OCI-LY3 (cell line): ENCODE data around the gene TRIM71.

Experiments used
- H2AFZ ChIP-seq: fragments of 200-600, 300-600 bp; shearing (Covaris generic); 2 replicates; pipeline ENCODE4 v1.6.0; 2014; ENCODE audit warnings: antibody characterized with exemption, low read depth, low read length
- H3K27ac ChIP-seq: fragments of 200-600, 300-600 bp; sonication (generic); 2 replicates; pipeline ENCODE4 v1.5.1; 2014; ENCODE audit warnings: mild to moderate bottlenecking, low read length, moderate library complexity, mixed read lengths
- H3K27me3 ChIP-seq: fragments of 200-600, 300-600 bp; sonication (generic); 2 replicates; pipeline ENCODE4 v1.6.1; 2014; ENCODE audit warnings: low read depth, low read length, mixed read lengths
- H3K36me3 ChIP-seq: fragments of 200-600, 300-600 bp; sonication (generic); replicated peaks from 2 replicates; pipeline ENCODE3; 2014; ENCODE audit warnings: low read depth, low read length, mixed read lengths
- H3K4me1 ChIP-seq: fragments of 300-600, 200-600 bp; sonication (generic); 2 replicates; pipeline ENCODE4 v1.6.1; 2014; ENCODE audit warnings: low read length, mixed read lengths
- H3K4me2 ChIP-seq: fragments of 200-600, 300-600 bp; sonication (generic); 2 replicates; pipeline ENCODE4 v1.6.1; 2014; ENCODE audit warnings: low read length, mixed read lengths
- H3K4me3 ChIP-seq: fragments of 300-600, 200-600 bp; sonication (generic); 2 replicates; pipeline ENCODE4 v1.5.1; 2014; ENCODE audit warnings: antibody characterized with exemption, mild to moderate bottlenecking, low read length, moderate library complexity
- H3K79me2 ChIP-seq: fragments of 300-600, 200-600 bp; shearing (Covaris generic); 2 replicates; pipeline ENCODE4 v1.6.1; 2014; ENCODE audit warnings: mild to moderate bottlenecking, low read length, mixed read lengths
- H3K9ac ChIP-seq: fragments of 300-600, 200-600 bp; shearing (Covaris generic); 2 replicates; pipeline ENCODE4 v1.6.0; 2014; ENCODE audit warnings: mild to moderate bottlenecking, low read length, moderate library complexity
- H3K9me3 ChIP-seq: fragments of 200-600, 300-600 bp; shearing (Covaris generic); 2 replicates; pipeline ENCODE4 v1.6.1; 2014; ENCODE audit warnings: low read length, mixed read lengths; ENCODE audit not compliant: insufficient read depth
- H4K20me1 ChIP-seq: fragments of 200-600, 300-600 bp; sonication (generic); 2 replicates; pipeline ENCODE4 v1.6.1; 2016; ENCODE audit warnings: low read length, mixed read lengths; ENCODE audit not compliant: insufficient read depth
- EZH2phosphoT487 ChIP-seq: fragments of 200-600 bp; shearing (Covaris generic); IDR thresholded peaks from 2 replicates; pipeline ENCODE4 v1.6.1; 2018; ENCODE audit warnings: antibody characterized with exemption, mixed run types, low read depth
- TF ChIP-seq, protein P1 (sequence below): fragments of 200-600, 300-600 bp; sonication (generic); IDR thresholded peaks from 2 replicates; pipeline ENCODE4 v1.5.1; 2014; ENCODE audit warnings: antibody characterized with exemption, low read length, low read depth

Gene TRIM71

DNA sequence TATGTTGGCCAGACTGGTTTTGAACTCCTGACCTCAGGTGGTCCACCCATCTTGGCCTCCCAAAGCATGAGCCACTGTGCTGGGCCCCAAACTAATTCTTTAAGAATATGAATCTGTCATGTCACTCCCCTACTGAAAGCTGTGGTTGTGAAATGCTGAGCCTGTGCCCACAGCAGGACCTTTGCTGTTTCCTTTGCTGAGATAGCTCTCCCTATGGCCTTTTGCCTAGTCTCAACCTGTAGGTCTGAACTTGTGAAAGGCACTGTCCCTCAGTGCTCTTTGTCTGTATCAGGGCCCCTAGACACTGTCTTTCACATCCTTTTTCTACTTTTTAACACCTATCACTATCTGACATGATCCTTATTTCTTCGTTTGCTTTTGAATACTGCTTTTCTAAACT lies 70.9 kb downstream of the TRIM71 start:
- no peak overlapping the region for H3K4me3 ChIP-seq
- no peaks in the 10 kb centered on the region for H3K36me3 ChIP-seq
- no peaks in the 10 kb centered on the region for H3K79me2 ChIP-seq
- TF ChIP-seq, protein P1, sequence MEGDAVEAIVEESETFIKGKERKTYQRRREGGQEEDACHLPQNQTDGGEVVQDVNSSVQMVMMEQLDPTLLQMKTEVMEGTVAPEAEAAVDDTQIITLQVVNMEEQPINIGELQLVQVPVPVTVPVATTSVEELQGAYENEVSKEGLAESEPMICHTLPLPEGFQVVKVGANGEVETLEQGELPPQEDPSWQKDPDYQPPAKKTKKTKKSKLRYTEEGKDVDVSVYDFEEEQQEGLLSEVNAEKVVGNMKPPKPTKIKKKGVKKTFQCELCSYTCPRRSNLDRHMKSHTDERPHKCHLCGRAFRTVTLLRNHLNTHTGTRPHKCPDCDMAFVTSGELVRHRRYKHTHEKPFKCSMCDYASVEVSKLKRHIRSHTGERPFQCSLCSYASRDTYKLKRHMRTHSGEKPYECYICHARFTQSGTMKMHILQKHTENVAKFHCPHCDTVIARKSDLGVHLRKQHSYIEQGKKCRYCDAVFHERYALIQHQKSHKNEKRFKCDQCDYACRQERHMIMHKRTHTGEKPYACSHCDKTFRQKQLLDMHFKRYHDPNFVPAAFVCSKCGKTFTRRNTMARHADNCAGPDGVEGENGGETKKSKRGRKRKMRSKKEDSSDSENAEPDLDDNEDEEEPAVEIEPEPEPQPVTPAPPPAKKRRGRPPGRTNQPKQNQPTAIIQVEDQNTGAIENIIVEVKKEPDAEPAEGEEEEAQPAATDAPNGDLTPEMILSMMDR = no peak
- no peak for TF ChIP-seq EZH2phosphoT487
- no peak overlapping the region for H3K4me2 ChIP-seq
- no peak overlapping the region for H3K27ac ChIP-seq
- H3K9me3 ChIP-seq = no peaks in the 10 kb centered on the region
- H2AFZ ChIP-seq = no peak overlapping the region
- H3K4me1 ChIP-seq = peaks cover 7% of the 10 kb centered on the region
- H3K27me3 ChIP-seq = peaks cover 13% of the 10 kb centered on the region
- no peak overlapping the region for H3K9ac ChIP-seq
- H4K20me1 ChIP-seq = no peaks in the 10 kb centered on the region

DNA sequence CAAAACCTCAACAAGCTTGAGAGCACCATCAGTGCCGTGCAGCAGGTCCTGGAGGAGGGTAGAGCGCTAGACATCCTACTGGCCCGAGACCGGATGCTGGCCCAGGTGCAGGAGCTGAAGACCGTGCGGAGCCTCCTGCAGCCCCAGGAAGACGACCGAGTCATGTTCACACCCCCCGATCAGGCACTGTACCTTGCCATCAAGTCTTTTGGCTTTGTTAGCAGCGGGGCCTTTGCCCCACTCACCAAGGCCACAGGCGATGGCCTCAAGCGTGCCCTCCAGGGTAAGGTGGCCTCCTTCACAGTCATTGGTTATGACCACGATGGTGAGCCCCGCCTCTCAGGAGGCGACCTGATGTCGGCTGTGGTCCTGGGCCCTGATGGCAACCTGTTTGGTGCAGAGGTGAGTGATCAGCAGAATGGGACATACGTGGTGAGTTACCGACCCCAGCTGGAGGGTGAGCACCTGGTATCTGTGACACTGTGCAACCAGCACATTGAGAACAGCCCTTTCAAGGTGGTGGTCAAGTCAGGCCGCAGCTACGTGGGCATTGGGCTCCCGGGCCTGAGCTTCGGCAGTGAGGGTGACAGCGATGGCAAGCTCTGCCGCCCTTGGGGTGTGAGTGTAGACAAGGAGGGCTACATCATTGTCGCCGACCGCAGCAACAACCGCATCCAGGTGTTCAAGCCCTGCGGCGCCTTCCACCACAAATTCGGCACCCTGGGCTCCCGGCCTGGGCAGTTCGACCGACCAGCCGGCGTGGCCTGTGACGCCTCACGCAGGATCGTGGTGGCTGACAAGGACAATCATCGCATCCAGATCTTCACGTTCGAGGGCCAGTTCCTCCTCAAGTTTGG lies 72.9 kb downstream of the TRIM71 start:
- no peaks in the 10 kb centered on the region for H3K9me3 ChIP-seq
- no peaks in the 10 kb centered on the region for H3K79me2 ChIP-seq
- no peak overlapping the region for H3K9ac ChIP-seq
- no peaks in the 10 kb centered on the region for H4K20me1 ChIP-seq
- no peak overlapping the region for H2AFZ ChIP-seq
- H3K27ac ChIP-seq = no peak overlapping the region
- H3K27me3 ChIP-seq = peaks cover 32% of the 10 kb centered on the region
- no peaks in the 10 kb centered on the region for H3K36me3 ChIP-seq
- H3K4me3 ChIP-seq = no peak overlapping the region
- no peak for TF ChIP-seq EZH2phosphoT487
- TF ChIP-seq, protein P1 = no peak
- peaks cover 7% of the 10 kb centered on the region for H3K4me1 ChIP-seq
- H3K4me2 ChIP-seq = no peak overlapping the region

DNA sequence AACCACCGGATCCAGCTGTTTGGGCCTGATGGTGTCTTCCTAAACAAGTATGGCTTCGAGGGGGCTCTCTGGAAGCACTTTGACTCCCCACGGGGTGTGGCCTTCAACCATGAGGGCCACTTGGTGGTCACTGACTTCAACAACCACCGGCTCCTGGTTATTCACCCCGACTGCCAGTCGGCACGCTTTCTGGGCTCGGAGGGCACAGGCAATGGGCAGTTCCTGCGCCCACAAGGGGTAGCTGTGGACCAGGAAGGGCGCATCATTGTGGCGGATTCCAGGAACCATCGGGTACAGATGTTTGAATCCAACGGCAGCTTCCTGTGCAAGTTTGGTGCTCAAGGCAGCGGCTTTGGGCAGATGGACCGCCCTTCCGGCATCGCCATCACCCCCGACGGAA lies 73.6 kb downstream of the TRIM71 start:
- Histone ChIP-seq H4K20me1 (no peaks in the 10 kb centered on the region), H3K27ac (no peak overlapping the region), H3K4me3 (no peak overlapping the region), H3K79me2 (no peaks in the 10 kb centered on the region), H3K4me2 (no peak overlapping the region), H3K36me3 (no peaks in the 10 kb centered on the region), H3K9me3 (no peaks in the 10 kb centered on the region), H3K27me3 (peaks cover 40% of the 10 kb centered on the region), H3K4me1 (peaks cover 7% of the 10 kb centered on the region), H3K9ac (no peak overlapping the region), H2AFZ (no peak overlapping the region)
- TF ChIP-seq, protein P1 = no peak

DNA sequence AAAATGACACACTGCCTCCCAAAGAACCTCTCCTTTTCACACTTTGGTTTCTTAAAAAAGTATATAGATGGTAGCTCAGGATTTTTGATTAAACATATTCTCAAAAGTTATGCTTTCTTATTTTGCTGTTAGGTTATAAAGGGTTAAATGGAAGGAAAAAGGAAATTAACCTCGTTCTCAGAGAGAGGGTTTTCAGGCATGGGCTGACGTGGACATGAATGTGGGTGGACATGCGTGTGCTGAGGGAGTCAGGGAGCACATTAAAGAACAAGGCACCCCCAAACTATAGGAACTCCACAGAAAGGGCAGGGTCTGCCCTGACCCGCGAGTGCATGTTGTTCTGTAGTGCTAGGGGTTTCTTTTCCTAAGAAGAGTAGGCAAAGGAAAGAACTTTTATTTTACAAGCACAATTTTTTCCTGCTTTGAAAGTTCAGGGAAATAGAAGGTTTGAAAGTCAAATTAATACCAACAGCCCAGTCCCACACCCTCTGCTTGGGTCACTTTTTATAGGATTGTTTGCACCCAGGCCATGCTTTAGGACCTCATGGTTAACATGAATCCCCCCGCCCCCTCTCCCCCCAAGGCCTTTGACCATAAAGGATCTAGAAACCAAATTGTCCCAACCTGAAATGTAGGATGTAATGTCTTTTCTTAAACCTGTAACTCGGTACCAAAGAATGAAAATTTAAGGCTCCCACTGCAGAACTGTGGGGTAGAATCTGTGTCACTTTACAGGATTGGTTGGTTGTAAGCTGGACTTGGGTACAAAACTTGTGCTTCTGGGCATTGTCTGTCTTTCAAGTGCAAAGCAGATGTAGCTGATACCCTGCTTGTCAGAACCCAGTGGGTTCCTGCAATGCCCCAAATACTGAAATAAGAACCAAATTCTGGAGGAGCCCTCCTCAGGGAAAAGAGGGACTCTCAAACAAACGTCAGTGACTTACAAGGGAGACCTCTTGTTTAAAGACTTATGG lies 75.1 kb downstream of the TRIM71 start:
- no peaks in the 10 kb centered on the region for H4K20me1 ChIP-seq

More for the DNA sequence above, 75.1 kb downstream of the TRIM71 start:
- peaks cover 7% of the 10 kb centered on the region for H3K4me1 ChIP-seq
- no peaks in the 10 kb centered on the region for H3K9me3 ChIP-seq
- no peak overlapping the region for H3K9ac ChIP-seq
- H2AFZ ChIP-seq = no peak overlapping the region
- H3K4me3 ChIP-seq = no peak overlapping the region
- TF ChIP-seq, protein P1 = no peak
- TF ChIP-seq EZH2phosphoT487 = no peak
- no peak overlapping the region for H3K4me2 ChIP-seq
- H3K27me3 ChIP-seq = peaks cover 43% of the 10 kb centered on the region
- no peaks in the 10 kb centered on the region for H3K36me3 ChIP-seq
- H3K79me2 ChIP-seq = no peaks in the 10 kb centered on the region
- no peak overlapping the region for H3K27ac ChIP-seq
